Endodermal cell (in vitro differentiated cells): ENCODE measurements around the gene RPRD1A. TPM values are rescaled to one million over a fixed set of nuclear protein-coding genes. Genes with fewer than 3 reads are reported as not detected.
"Not testable (repeated sequence)": the region's sequence is repeated elsewhere in the genome, so short reads cannot be mapped to it uniquely, and the experiment has no call there.

Source experiments
- DNase-seq: peaks from one replicate; pipeline ENCODE4 v3.0.0-alpha.2; 2017
- H3K27ac ChIP-seq: 2 replicates; pipeline ENCODE4 v1.5.1; 2013; ENCODE audit warnings: mild to moderate bottlenecking, low read depth, low read length, moderate library complexity
- H3K27me3 ChIP-seq: 2 replicates; pipeline ENCODE4 v1.6.1; 2013; ENCODE audit warnings: mild to moderate bottlenecking, low read length, moderate library complexity; ENCODE audit not compliant: insufficient read depth, control insufficient read depth, poor library complexity, severe bottlenecking
- H3K36me3 ChIP-seq: 2 replicates; pipeline ENCODE4 v1.7.0; 2013; ENCODE audit warnings: mild to moderate bottlenecking, low read length, moderate library complexity; ENCODE audit not compliant: control insufficient read depth, insufficient read depth
- H3K4me1 ChIP-seq: one replicate; pipeline ENCODE4 v1.7.0; 2013; ENCODE audit warnings: low read length; ENCODE audit not compliant: control insufficient read depth, insufficient read depth
- H3K4me3 ChIP-seq: 2 replicates; pipeline ENCODE4 v1.5.1; 2013; ENCODE audit warnings: mild to moderate bottlenecking, low read length, moderate library complexity
- H3K9ac ChIP-seq: 2 replicates; pipeline ENCODE4 v1.6.1; 2013; ENCODE audit warnings: mild to moderate bottlenecking, low read length, moderate library complexity; ENCODE audit not compliant: poor library complexity, severe bottlenecking; ENCODE audit errors: extremely low read depth
- H3K9me3 ChIP-seq: 2 replicates; pipeline ENCODE4 v1.6.1; 2013; ENCODE audit warnings: mild to moderate bottlenecking, low read length, moderate library complexity; ENCODE audit not compliant: control insufficient read depth
- H3K27ac Mint-ChIP-seq: 2 replicates; pipeline ENCODE4 v1.8.0; 2020; ENCODE audit warnings: mixed read lengths
- H3K27me3 Mint-ChIP-seq: 2 replicates; pipeline ENCODE4 v1.8.0; 2021; ENCODE audit warnings: mild to moderate bottlenecking, mixed read lengths; ENCODE audit not compliant: insufficient read depth
- H3K36me3 Mint-ChIP-seq: 2 replicates; pipeline ENCODE4 v1.8.0; 2020; ENCODE audit warnings: low read depth, mixed read lengths
- H3K4me1 Mint-ChIP-seq: 2 replicates; pipeline ENCODE4 v1.8.0; 2020; ENCODE audit warnings: mixed read lengths
- H3K4me3 Mint-ChIP-seq: 2 replicates; pipeline ENCODE4 v1.8.0; 2020; ENCODE audit warnings: mild to moderate bottlenecking, moderate library complexity, mixed read lengths
- H3K9me3 Mint-ChIP-seq: 2 replicates; pipeline ENCODE4 v1.8.0; 2020; ENCODE audit warnings: mild to moderate bottlenecking, mixed read lengths
- CTCF ChIP-seq: fragments of 200-600 bp; sonication (generic); conservative IDR thresholded peaks from 2 replicates; pipeline ENCODE4 v1.5.0; 2021; ENCODE audit warnings: antibody characterized with exemption, mild to moderate bottlenecking
- WGBS, 2 experiments: methylation state at CpG; one replicate each; pipeline versions ENCODE4 v1.1.5 to v1.1.7; 2013; ENCODE audit warnings: missing lambda C conversion rate in 2 of 2, mixed read lengths in 1 of 2; ENCODE audit not compliant: insufficient coverage in 1 of 2, insufficient read length in 1 of 2; 5-methylcytosine and 5-hydroxymethylcytosine counted together
- total RNA-seq, 2 donors: library from RNA; stranded (reverse); fragmentation: NEBNext Ultra II Directional in 1 of 2; extraction: Animal tissue kit (Norgen Biotek cat#: 25700) in 1 of 2; gene quantifications; 2 replicates in 1 of 2; 3 replicates in 1 of 2; pipeline ENCODE4 v1.2.1, GENCODE V29; 2021

RPRD1A gene
- total RNA-seq, 2 donors from 2014 or later = 90.5 to 97.7 TPM

GRCh38 chr18:36031407-36031806 lies 36.0 kb downstream of the RPRD1A start:
- Histone ChIP-seq H3K9ac (no peak overlapping the region), H3K36me3 (peaks cover 63% of the 10 kb centered on the region), H3K27me3 (no peaks in the 10 kb centered on the region), H3K4me3 (no peak overlapping the region), H3K9me3 (peaks cover under 1% of the 10 kb centered on the region), H3K4me1 (no peaks in the 10 kb centered on the region), H3K27ac (no peak overlapping the region)
- peaks cover 46% of the 10 kb centered on the region for H3K36me3 Mint-ChIP-seq
- 95 to 100% methylated on average over 1 to 2 of the region's 2 CpGs for WGBS, 2 experiments
- peaks cover 5% of the 10 kb centered on the region for H3K4me1 Mint-ChIP-seq
- DNase-seq = no peak
- no peaks in the 10 kb centered on the region for H3K9me3 Mint-ChIP-seq
- no peak overlapping the region for H3K27ac Mint-ChIP-seq
- H3K27me3 Mint-ChIP-seq = no peaks in the 10 kb centered on the region
- no peak overlapping the region for H3K4me3 Mint-ChIP-seq
- no peak for TF ChIP-seq CTCF

GRCh38 chr18:36028859-36029258 lies 38.5 kb downstream of the RPRD1A start:
- peaks cover 5% of the 10 kb centered on the region for H3K4me1 Mint-ChIP-seq
- no peak for TF ChIP-seq CTCF
- no peak overlapping the region for H3K27ac Mint-ChIP-seq
- H3K9ac ChIP-seq = no peak overlapping the region
- H3K36me3 ChIP-seq = peaks cover 87% of the 10 kb centered on the region
- H3K27me3 Mint-ChIP-seq = no peaks in the 10 kb centered on the region
- 92% methylated on average over 2 of the region's 2 CpGs; no CpG with 5 or more reads in 1 of the 2 experiments for WGBS, 2 experiments
- DNase-seq = no peak
- H3K4me3 ChIP-seq = no peak overlapping the region
- H3K27ac ChIP-seq = no peak overlapping the region
- no peaks in the 10 kb centered on the region for H3K4me1 ChIP-seq
- peaks cover 66% of the 10 kb centered on the region for H3K36me3 Mint-ChIP-seq
- no peaks in the 10 kb centered on the region for H3K27me3 ChIP-seq
- H3K9me3 ChIP-seq = no peaks in the 10 kb centered on the region
- H3K4me3 Mint-ChIP-seq = no peak overlapping the region
- no peaks in the 10 kb centered on the region for H3K9me3 Mint-ChIP-seq

GRCh38 chr18:36025025-36025424 lies 42.3 kb downstream of the RPRD1A start:
- H3K4me3 ChIP-seq = no peak overlapping the region
- H3K27ac ChIP-seq = no peak overlapping the region
- H3K4me1 Mint-ChIP-seq = peaks cover 5% of the 10 kb centered on the region
- H3K9me3 ChIP-seq = no peaks in the 10 kb centered on the region
- H3K27me3 Mint-ChIP-seq = no peaks in the 10 kb centered on the region
- no peak overlapping the region for H3K9ac ChIP-seq
- H3K36me3 ChIP-seq = peaks cover 68% of the 10 kb centered on the region
- H3K9me3 Mint-ChIP-seq = no peaks in the 10 kb centered on the region
- no peak for DNase-seq
- no peaks in the 10 kb centered on the region for H3K27me3 ChIP-seq
- 95% methylated on average over 1 of the region's 1 CpG; no CpG with 5 or more reads in 1 of the 2 experiments for WGBS, 2 experiments
- no peak for TF ChIP-seq CTCF
- H3K27ac Mint-ChIP-seq = no peak overlapping the region
- H3K36me3 Mint-ChIP-seq = peaks cover 45% of the 10 kb centered on the region
- H3K4me3 Mint-ChIP-seq = no peak overlapping the region
- H3K4me1 ChIP-seq = no peaks in the 10 kb centered on the region

GRCh38 chr18:36024241-36024640 lies 43.1 kb downstream of the RPRD1A start:
- peaks cover 42% of the 10 kb centered on the region for H3K36me3 Mint-ChIP-seq
- H3K9me3 Mint-ChIP-seq, H3K27me3 Mint-ChIP-seq, H3K4me3 Mint-ChIP-seq, H3K27me3 ChIP-seq, H3K27ac Mint-ChIP-seq, H3K27ac ChIP-seq, H3K9me3 ChIP-seq, DNase-seq, H3K4me1 ChIP-seq, H3K4me3 ChIP-seq, H3K9ac ChIP-seq, H3K4me1 Mint-ChIP-seq: not testable (repeated sequence)
- H3K36me3 ChIP-seq = peaks cover 63% of the 10 kb centered on the region
- WGBS, 2 experiments = 95 to 100% methylated on average over 2 to 3 of the region's 3 CpGs
